SKM-1 treated with dmso at 0.1 percent for 144 hours (cell line): ENCODE results near the gene DGLUCY.

Experiments
- DNase-seq: peaks from one replicate; lab custom pipeline; 2025; ENCODE audit not compliant: unreplicated experiment; lab: John Stamatoyannopoulos, UW

Gene DGLUCY

DNA sequence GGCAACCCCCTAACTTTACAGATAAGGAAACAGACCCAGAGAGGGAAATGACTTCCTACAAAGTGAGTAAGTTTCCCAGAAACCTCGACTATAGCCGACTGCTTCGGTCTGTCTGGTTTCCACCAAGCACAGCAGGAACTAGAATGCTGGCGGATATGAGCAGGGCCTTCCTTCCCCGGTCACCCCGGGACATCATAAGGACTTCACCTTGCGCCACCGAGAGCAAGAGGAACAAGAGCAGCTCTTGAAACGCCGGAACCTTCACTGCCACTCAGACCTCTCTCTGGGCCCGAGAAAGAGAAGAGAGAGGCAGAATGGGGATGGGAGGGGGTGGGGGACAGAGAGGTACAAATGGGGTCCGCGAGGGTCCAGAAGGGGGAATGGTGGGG lies 160.0 kb downstream of the DGLUCY start:
- DNase-seq, result no peak

- no peak for DNase-seq
Measured at GRCh38 chr14:91274796-91275195, 160.9 kb downstream of the DGLUCY start.
